Mesenchymal stem cell (in vitro differentiated cells and primary cell): ENCODE data around the gene LGALS3BP.

ENCODE experiments used
- DNase-seq: peaks from one replicate; pipeline ENCODE4 v3.0.0-alpha.2; 2013
- H2AFZ ChIP-seq: one replicate; pipeline ENCODE4 v1.6.1; 2013; ENCODE audit warnings: low read depth, mild to moderate bottlenecking, control low read depth, inconsistent platforms, low read length, moderate library complexity
- H2AK5ac ChIP-seq: 2 replicates; pipeline ENCODE4 v1.6.1; 2013; ENCODE audit warnings: low read length, moderate library complexity, mild to moderate bottlenecking, inconsistent platforms; ENCODE audit not compliant: severe bottlenecking
- H2BK120ac ChIP-seq: one replicate; pipeline ENCODE4 v1.6.1; 2013; ENCODE audit warnings: low read depth, mild to moderate bottlenecking, inconsistent platforms, low read length, moderate library complexity
- H2BK12ac ChIP-seq, 2 experiments: one replicate each; pipeline ENCODE4 v1.6.1; 2013; ENCODE audit warnings: inconsistent platforms in 2 of 2, low read length in 2 of 2, mild to moderate bottlenecking in 2 of 2, moderate library complexity in 2 of 2, control low read depth in 1 of 2
- H2BK15ac ChIP-seq: one replicate; pipeline ENCODE4 v1.6.1; 2013; ENCODE audit warnings: mild to moderate bottlenecking, low read depth, inconsistent platforms; ENCODE audit not compliant: poor library complexity, severe bottlenecking
- H2BK5ac ChIP-seq: 2 replicates; pipeline ENCODE4 v1.6.1; 2013; ENCODE audit warnings: low read depth, mild to moderate bottlenecking, low read length, control low read depth, inconsistent platforms; ENCODE audit not compliant: poor library complexity, severe bottlenecking
- H3K14ac ChIP-seq, 2 experiments: one replicate each; pipeline ENCODE4 v1.6.1; 2013; ENCODE audit warnings: inconsistent platforms in 2 of 2, low read length in 2 of 2, control low read depth in 1 of 2, mild to moderate bottlenecking in 1 of 2, moderate library complexity in 1 of 2
- H3K18ac ChIP-seq, 2 experiments: one replicate each; pipeline ENCODE4 v1.6.1; 2013; ENCODE audit warnings: inconsistent platforms in 2 of 2, low read length in 2 of 2, control low read depth in 1 of 2, low read depth in 1 of 2, mild to moderate bottlenecking in 1 of 2
- H3K23ac ChIP-seq, 2 experiments: one replicate each; pipeline ENCODE4 v1.6.1; 2013; ENCODE audit warnings: inconsistent platforms in 2 of 2, low read length in 2 of 2, mild to moderate bottlenecking in 2 of 2, moderate library complexity in 2 of 2, control low read depth in 1 of 2
- H3K27ac ChIP-seq: 2 replicates; pipeline ENCODE4 v1.5.1; 2013; ENCODE audit warnings: mild to moderate bottlenecking, moderate library complexity, low read length, control low read depth, inconsistent platforms; ENCODE audit not compliant: poor library complexity, severe bottlenecking
- H3K27me3 ChIP-seq, 2 experiments: 2 replicates each; pipeline versions ENCODE4 v1.6.1 to v1.7.0; 2013; ENCODE audit warnings: low read length in 2 of 2, mild to moderate bottlenecking in 2 of 2, moderate library complexity in 2 of 2, control low read depth in 1 of 2, inconsistent platforms in 1 of 2; ENCODE audit not compliant: control insufficient read depth in 1 of 2, insufficient read depth in 1 of 2
- H3K36me3 ChIP-seq, 2 experiments: 2 replicates each; pipeline versions ENCODE4 v1.6.1 to v1.7.0; 2013; ENCODE audit warnings: low read length in 2 of 2, control low read depth in 1 of 2, inconsistent platforms in 1 of 2, low read depth in 1 of 2, mild to moderate bottlenecking in 1 of 2; ENCODE audit not compliant: insufficient read depth in 2 of 2, control insufficient read depth in 1 of 2
- H3K4ac ChIP-seq, 2 experiments: one replicate each; pipeline ENCODE4 v1.6.1; 2013; ENCODE audit warnings: inconsistent platforms in 2 of 2, low read length in 2 of 2, mild to moderate bottlenecking in 2 of 2, moderate library complexity in 2 of 2, control low read depth in 1 of 2, low read depth in 1 of 2
- H3K4me1 ChIP-seq: 2 replicates; pipeline ENCODE4 v1.6.1; 2013; ENCODE audit warnings: low read depth, low read length, control low read depth; ENCODE audit not compliant: control insufficient read depth, insufficient read depth
- H3K4me2 ChIP-seq: 2 replicates; pipeline ENCODE4 v1.6.1; 2013; ENCODE audit warnings: low read length, mild to moderate bottlenecking, inconsistent platforms; ENCODE audit not compliant: poor library complexity, severe bottlenecking
- H3K4me3 ChIP-seq, 2 experiments: 2 replicates each; pipeline versions ENCODE4 v1.5.1 to v1.7.0; 2013; ENCODE audit warnings: low read length in 2 of 2, mild to moderate bottlenecking in 2 of 2, control low read depth in 1 of 2, low read depth in 1 of 2; ENCODE audit not compliant: insufficient read depth in 1 of 2
- H3K79me1 ChIP-seq: replicated peaks from 2 replicates; pipeline ENCODE4 v1.6.1; 2013; ENCODE audit warnings: mild to moderate bottlenecking, control low read depth, low read length, inconsistent platforms; ENCODE audit not compliant: poor library complexity, severe bottlenecking
- H3K9ac ChIP-seq: 2 replicates; pipeline ENCODE4 v1.7.0; 2013; ENCODE audit warnings: mild to moderate bottlenecking, low read length, moderate library complexity
- H3K9me3 ChIP-seq: 2 replicates; pipeline ENCODE4 v1.7.0; 2013; ENCODE audit warnings: mild to moderate bottlenecking, low read length; ENCODE audit not compliant: control insufficient read depth
- H4K8ac ChIP-seq: one replicate; pipeline ENCODE4 v1.6.1; 2013; ENCODE audit warnings: inconsistent platforms, mild to moderate bottlenecking, low read length, moderate library complexity
- H4K91ac ChIP-seq: one replicate; pipeline ENCODE4 v1.6.1; 2013; ENCODE audit warnings: mild to moderate bottlenecking, low read length, inconsistent platforms
- WGBS: methylation state at CpG from one replicate; pipeline ENCODE4 v1.1.7; 2013; ENCODE audit warnings: mixed read lengths; 5-methylcytosine and 5-hydroxymethylcytosine counted together

Gene LGALS3BP

DNA sequence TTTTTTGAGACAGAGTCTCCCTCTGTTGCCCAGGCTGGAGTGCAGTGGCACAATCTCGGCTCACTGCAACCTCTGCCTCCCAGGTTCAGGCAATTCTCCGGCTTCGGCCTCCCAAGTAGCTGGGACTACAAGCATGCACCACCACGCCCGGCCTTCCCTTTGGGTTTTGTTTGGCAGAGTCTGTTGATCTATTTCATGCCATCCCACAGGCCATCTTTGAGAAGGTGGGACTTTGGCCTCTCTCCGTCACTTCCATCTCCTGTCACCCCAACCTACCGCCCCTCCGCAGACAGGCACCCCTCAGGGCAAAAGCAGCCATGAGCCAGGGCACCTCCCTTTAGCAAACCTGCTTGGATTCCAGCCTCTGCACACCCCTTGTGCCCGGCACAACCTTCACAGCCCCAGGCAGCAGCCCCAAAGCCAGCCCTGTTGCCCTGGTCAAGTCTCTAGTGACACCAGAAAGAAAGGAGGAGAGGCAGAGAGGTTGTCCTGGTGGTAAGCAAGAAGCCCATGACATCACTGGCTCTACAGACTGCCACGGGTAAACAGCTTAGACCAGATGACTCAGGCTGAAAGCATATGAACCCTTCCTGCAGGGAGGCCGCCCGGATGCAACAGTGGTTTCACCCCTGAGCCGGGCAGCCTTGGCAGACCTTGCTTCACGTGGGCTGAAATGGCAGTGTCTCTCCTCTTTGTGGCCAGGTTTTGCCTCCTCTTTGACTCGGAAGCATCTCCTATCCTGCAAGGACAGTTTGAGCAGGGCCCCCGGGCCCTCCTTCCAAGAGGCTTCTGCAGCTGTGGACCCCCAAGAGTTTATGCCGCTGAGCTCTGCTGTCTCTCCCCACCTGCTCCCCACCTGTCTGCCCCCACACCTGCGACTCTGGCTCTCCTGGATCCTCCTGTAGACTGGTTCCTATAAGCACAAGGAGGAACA lies 46.4 kb downstream of the LGALS3BP start:
- H3K23ac ChIP-seq: peak overlapping the region in 1 of 2 experiments; percentile 2
- peaks cover 39% of the 10 kb centered on the region for H3K4me1 ChIP-seq
- H2AK5ac ChIP-seq: peak overlapping the region; percentile 92
- H2BK15ac ChIP-seq: peak overlapping the region; percentile 95
- peak overlapping the region in 1 of 2 experiments; percentile 60 for H3K4me3 ChIP-seq
- H3K9me3 ChIP-seq: no peaks in the 10 kb centered on the region
- H3K4me2 ChIP-seq: peak overlapping the region; percentile 64
- no peaks in the 10 kb centered on the region for H3K27me3 ChIP-seq
- no peaks in the 10 kb centered on the region for H3K79me1 ChIP-seq
- peak overlapping the region; percentile 83 to 87 for H3K4ac ChIP-seq
- WGBS: 59% methylated on average over 18 of the region's 18 CpGs
- peak overlapping the region; percentile 98 for H3K27ac ChIP-seq
- peak overlapping the region; percentile 75 to 88 for H2BK12ac ChIP-seq
- peak overlapping the region; percentile 87 to 97 for H3K18ac ChIP-seq
- H3K9ac ChIP-seq: peak overlapping the region; percentile 86
- peak; percentile 98 for DNase-seq
- H3K36me3 ChIP-seq: no peaks in the 10 kb centered on the region
- peak overlapping the region; percentile 87 for H2BK5ac ChIP-seq
- H3K14ac ChIP-seq: peak overlapping the region in 1 of 2 experiments; percentile 64
- peak overlapping the region; percentile 98 for H4K91ac ChIP-seq
- H2AFZ ChIP-seq: peak overlapping the region; percentile 20
- H4K8ac ChIP-seq: peak overlapping the region; percentile 83
- peak overlapping the region; percentile 50 for H2BK120ac ChIP-seq

DNA sequence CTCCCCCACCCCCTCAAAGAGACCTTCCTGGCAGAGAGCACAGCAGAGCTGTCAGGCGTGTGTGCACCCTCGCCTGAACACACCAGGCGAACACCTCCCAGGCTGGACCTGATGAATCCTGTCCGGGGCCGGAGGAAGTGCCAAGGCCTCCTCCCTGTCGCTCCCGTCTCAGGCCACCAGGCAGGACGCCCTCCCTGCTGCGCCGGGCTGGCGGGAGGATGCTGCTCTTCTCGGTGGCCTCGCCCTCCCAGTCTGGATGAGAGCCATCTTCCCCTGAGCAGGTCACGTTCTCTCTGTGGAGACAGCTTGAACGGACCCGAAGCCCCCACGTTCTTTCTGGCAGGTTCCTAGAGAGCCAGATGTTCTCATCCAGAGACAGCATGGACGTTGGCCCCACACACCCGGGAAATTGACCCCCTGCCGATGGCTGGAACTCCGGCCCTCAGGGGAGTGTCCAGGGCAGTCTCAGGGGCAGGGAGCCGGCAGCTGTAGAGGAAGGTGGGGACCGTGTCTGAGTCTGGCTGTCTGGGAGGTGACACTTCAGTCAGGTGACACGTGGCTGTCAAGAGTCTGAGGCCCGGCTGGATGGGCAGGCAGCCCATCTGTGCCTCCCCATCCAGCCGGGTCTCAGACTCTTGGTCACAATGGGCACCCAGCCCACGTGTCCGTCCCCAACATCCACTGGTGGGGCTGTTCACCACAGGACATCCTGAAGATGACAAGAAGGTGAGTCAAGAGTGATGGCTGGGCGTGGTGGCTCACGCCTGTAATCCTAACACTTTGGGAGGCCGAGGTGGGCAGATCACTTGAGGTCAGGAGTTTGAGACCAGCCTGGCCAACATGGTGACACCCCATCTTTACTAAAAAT lies 49.6 kb downstream of the LGALS3BP start:
- 88% methylated on average over 31 of the region's 31 CpGs for WGBS
- Histone ChIP-seq H3K14ac (no peak overlapping the region), H3K23ac (peak overlapping the region in 1 of 2 experiments; percentile 14), H2BK12ac (peak overlapping the region in 1 of 2 experiments; percentile 89), H4K91ac (peak overlapping the region; percentile 77), H3K27me3 (no peaks in the 10 kb centered on the region), H2AK5ac (peak overlapping the region; percentile 68), H3K4me2 (no peak overlapping the region), H3K9me3 (no peaks in the 10 kb centered on the region), H2BK120ac (no peak overlapping the region), H3K36me3 (no peaks in the 10 kb centered on the region), H3K4me3 (no peak overlapping the region), H3K27ac (no peak overlapping the region), H3K9ac (no peak overlapping the region), H3K18ac (no peak overlapping the region), H3K4ac (no peak overlapping the region), H3K79me1 (no peaks in the 10 kb centered on the region), H3K4me1 (peaks cover 36% of the 10 kb centered on the region), H2BK5ac (no peak overlapping the region), H2BK15ac (no peak overlapping the region), H2AFZ (no peak overlapping the region), H4K8ac (no peak overlapping the region)
- DNase-seq: no peak

GRCh38 chr17:78925662-78926555 lies 53.8 kb downstream of the LGALS3BP start:
- Histone ChIP-seq H3K27ac (peak overlapping the region; percentile 53), H3K4me2 (peak overlapping the region; percentile 91), H2BK5ac (peak overlapping the region; percentile 57), H2BK12ac (peak overlapping the region in 1 of 2 experiments; percentile 95), H3K4ac (peak overlapping the region; percentile 49 to 66), H3K27me3 (no peaks in the 10 kb centered on the region), H4K91ac (peak overlapping the region; percentile 91), H2AFZ (peak overlapping the region; percentile 90), H3K79me1 (no peaks in the 10 kb centered on the region), H3K36me3 (peaks cover 6 to 8% of the 10 kb centered on the region in 2 experiments), H3K23ac (peak overlapping the region in 1 of 2 experiments; percentile 86), H3K9ac (peak overlapping the region; percentile 89), H3K18ac (peak overlapping the region; percentile 69 to 91), H3K14ac (peak overlapping the region in 1 of 2 experiments; percentile 96), H3K4me1 (peaks cover 32% of the 10 kb centered on the region), H3K9me3 (no peaks in the 10 kb centered on the region), H2BK120ac (peak overlapping the region; percentile 50), H3K4me3 (peak overlapping the region; percentile 75 to 77), H2AK5ac (peak overlapping the region; percentile 54), H4K8ac (peak overlapping the region; percentile 63), H2BK15ac (peak overlapping the region; percentile 15)
- DNase-seq: peak; percentile 55
- WGBS: 37% methylated on average over 33 of the region's 33 CpGs
